DMS 273 (cell line): ENCODE measurements around the gene OSGEPL1.
A peak's percentile ranks its signal among the peaks of the same experiment; 100 is the strongest.
"Not testable (repeated sequence)": the region's sequence is repeated elsewhere in the genome, so short reads cannot be mapped to it uniquely, and the experiment has no call there.

ENCODE experiments used
- DNase-seq: peaks from one replicate; lab custom pipeline; 2025; ENCODE audit not compliant: unreplicated experiment; lab: John Stamatoyannopoulos, UW

OSGEPL1 gene, protein sequence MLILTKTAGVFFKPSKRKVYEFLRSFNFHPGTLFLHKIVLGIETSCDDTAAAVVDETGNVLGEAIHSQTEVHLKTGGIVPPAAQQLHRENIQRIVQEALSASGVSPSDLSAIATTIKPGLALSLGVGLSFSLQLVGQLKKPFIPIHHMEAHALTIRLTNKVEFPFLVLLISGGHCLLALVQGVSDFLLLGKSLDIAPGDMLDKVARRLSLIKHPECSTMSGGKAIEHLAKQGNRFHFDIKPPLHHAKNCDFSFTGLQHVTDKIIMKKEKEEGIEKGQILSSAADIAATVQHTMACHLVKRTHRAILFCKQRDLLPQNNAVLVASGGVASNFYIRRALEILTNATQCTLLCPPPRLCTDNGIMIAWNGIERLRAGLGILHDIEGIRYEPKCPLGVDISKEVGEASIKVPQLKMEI

DNA sequence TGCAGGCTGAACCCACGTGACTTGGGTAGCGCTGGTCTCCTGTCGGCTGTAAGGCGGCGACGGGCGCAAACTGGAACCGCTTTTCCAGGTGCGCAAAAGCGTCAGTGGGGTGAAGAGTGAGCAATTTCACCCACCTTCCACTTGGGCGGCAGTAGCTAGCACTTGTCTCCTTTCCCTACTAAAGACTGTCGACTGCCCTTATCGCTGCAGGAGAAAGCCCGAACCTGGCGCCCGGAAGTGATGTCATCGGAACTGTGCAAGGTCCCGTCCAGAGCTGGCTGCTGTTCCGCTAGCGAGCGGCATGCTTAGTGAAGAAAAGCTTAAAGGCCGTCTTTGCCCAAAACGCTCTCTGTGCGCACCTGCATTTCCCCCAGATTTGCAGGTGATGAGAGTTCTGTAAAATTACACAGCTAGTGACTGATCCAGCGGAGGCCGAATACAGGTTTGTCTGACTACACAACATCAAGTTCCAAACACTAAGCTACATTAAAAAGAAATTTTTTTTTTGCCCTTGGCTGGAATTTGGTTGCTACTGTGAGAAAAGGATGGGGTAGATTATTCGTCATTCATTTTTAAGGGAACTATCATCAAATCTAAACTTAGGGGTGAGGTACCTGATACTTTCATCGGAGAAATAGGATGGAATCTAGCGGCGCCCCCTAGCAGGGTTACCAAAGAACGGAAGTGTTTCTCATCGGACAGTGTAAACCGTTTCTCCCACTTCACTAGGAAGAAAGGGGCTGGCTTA lies at the start of gene OSGEPL1:
OSGEPL1 (minus strand) TSS at position 242 of the 748 bp plus-strand sequence. CDS start 1,152 bp downstream, outside the sequence.
- peak; percentile 97 for DNase-seq

DNA sequence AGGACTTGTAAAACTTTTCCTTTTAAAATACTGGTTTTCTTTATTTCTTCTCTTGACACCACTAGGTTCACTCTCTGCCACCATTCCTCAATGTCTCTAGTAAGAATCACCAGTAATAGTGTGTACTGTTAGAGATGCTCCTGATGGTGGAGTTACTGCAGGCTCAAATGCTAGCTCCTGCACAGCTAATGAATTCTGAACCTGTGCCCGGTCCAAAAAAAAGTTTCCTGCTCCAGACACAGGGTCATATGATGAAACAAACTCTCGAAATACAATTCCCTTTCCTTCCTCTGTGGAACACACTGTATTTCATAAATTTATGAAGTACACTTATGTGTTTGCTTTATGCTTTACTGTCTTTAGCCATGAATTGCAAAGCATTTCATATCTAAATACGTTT lies 40.8 kb upstream of the OSGEPL1 start:
- no peak for DNase-seq

- DNase-seq: no peak
Measured at GRCh38 chr2:189802396-189802912, 39.9 kb upstream of the OSGEPL1 start.

DNA sequence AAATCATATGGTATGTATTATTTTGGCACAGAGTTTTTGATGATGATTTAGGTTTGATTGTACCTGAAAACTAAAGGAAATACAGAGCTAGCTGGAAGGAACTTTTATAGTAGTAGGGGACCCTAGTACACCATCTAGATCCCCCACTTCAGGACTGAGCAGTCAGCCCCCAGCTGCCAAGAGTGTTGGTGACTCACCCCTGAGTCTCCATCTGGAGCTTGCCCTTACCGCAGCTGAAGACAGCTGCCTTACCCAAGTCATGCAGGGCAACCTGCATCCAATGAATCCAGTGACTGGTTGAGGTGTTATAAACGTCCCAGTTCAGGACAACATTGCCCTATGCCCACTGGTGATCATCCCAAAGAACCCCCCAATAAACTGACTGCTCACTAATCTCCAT lies 36.9 kb upstream of the OSGEPL1 start:
- peak; percentile 73 for DNase-seq

- DNase-seq: no peak
Measured at GRCh38 chr2:189799030-189799331, 36.4 kb upstream of the OSGEPL1 start.

- DNase-seq: peak; percentile 55
Measured at GRCh38 chr2:189798312-189799029, 35.9 kb upstream of the OSGEPL1 start.

GRCh38 chr2:189797902-189798301 lies 35.3 kb upstream of the OSGEPL1 start:
- no peak for DNase-seq

DNA sequence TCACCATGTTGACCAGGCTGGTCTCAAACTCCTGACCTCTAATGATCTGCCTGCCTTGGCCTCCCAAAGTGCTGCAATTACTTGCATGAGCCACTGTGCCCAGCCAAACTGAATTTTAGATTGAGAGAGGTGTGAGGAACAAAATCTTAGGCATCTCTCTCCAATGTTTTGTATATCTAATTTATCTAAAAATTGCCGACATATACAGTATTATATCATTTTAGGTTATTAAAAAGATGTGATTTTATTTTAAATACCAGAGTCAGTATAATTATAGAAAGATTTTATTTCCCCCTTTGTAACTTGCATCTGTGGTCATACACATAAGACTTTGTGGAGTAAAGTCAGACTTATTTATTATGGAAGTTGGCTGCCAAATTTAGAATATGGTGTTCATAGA lies 31.7 kb upstream of the OSGEPL1 start:
- DNase-seq: no peak

DNA sequence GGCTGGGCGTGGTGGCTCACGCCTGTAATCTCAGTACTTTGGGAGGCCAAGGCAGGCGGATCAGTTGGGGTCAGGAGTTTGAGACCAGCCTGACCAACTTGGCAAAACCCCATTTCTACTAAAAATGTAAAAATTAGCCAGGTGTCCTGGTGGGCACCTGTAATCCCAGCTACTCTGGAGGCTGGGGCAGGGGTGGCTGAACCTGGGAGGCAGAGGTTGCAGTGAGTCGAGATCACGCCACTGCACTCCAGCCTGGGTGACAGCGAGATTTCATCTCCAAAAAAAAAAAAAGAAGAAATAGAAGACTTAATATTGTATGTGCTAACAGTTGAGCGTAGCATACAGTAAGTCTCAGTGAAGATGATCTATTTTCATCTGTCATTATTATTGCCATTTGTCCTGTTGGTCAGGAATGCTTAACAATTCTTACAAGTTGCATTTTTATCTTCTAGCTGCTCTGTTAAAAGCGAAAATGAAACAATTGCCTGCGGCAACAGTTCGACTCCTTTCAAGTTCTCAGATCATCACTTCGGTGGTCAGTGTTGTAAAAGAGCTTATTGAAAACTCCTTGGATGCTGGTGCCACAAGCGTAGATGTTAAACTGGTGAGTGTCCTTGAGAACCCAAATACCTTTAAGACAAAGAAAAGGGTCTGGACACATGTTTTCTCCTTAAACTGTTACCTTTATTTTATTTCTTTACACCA lies 28.9 kb upstream of the OSGEPL1 start:
- DNase-seq: no peak

DNA sequence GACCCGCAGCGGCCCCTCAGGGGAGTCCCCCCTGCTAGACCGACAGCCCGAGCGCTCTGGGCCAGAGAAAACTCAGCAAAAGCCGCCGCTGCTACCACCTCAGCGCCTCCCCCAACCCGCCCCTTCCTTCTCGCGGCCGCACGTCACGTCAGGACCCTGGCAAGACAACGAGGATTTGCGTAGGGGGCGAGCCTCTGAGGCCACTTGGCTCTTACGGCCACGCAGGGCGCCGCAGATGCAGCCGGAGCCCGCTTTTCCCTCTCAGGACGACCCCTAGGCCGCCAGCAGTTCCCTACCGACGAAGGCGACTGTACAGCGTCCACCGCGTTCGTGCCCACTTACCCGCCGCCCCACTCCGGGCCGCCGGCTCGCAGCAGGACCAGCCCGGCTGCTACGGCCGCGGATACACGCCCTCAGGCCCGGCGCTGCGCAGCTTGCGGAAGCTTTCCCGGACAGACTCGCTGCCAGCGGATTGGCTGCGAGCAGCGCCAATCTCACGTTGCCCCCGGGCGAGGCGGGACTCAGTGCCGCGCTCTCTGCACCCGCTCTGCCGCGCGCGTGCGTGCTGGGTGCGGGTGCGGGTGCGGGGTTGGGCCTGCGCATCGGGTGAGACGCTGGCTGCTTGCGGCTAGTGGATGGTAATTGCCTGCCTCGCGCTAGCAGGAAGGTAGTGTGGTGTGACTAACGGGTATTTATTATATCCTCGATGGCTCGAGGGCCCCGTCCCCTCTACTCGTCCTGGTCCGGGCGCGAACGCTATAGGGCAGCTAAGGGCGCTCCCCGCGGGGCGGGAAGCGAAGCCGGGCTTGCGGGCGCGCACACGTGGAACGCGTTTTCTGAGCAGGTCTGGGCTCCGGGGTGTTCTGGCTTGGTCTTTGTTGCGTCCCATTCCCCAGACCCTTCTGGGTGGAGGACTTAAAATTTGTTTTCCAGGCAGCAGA lies 21.6 kb upstream of the OSGEPL1 start, which contains the start of the genes ORMDL1 and PMS1:
ORMDL1 (minus strand) TSS at position 413 of the 941 bp plus-strand sequence. CDS start 1,744 bp downstream, outside the sequence.
PMS1 (plus strand) TSS at position 524 of the 941 bp plus-strand sequence. CDS start 7,360 bp downstream, outside the sequence.
- peak; percentile 98 for DNase-seq

DNA sequence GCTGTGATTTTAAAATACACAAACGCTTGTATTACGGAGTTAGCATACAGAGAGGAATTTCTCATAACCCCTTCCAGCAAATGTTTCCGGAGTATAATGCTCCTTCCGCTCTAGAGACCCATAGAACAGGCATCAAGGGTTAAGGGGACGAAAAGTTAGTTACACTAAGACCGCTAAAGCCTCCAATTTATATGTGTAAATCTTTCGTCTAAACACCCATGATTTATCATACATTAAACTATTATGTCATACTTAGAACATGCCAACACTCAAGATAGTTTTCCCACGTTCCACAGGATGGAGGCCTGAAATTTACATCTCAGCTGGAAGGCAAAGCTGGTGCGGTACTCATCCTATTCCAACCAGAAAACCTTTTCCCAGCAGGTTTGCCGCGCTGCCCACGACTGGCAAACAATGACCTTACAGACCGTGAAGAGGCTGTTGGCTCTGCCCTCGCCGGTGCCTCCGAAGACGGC lies 20.9 kb upstream of the OSGEPL1 start:
- peak; percentile 73 for DNase-seq

DNA sequence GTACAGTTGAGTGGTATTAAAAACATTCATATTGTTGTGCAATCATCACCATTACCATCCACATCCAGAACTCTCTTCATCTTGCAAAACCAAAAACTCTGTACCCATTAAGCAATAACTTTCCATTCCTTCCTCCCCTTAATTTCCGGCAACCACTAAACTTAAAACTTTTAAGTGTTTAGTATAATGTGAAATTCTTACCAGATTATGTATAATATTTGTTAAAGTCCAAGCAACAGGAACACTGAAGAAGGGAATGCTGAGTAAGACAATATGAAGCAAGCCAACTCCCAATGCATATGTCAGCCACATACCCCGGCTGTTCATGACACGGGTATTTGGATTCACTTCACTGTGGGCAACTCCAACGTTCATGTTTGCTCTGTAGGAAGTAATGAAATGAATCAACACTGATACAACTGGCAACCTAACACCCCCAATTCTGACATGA lies 19.7 kb upstream of the OSGEPL1 start:
- DNase-seq: peak; percentile 5

- no peak for DNase-seq
Measured at GRCh38 chr2:189772212-189772611, 9.6 kb upstream of the OSGEPL1 start.

DNA sequence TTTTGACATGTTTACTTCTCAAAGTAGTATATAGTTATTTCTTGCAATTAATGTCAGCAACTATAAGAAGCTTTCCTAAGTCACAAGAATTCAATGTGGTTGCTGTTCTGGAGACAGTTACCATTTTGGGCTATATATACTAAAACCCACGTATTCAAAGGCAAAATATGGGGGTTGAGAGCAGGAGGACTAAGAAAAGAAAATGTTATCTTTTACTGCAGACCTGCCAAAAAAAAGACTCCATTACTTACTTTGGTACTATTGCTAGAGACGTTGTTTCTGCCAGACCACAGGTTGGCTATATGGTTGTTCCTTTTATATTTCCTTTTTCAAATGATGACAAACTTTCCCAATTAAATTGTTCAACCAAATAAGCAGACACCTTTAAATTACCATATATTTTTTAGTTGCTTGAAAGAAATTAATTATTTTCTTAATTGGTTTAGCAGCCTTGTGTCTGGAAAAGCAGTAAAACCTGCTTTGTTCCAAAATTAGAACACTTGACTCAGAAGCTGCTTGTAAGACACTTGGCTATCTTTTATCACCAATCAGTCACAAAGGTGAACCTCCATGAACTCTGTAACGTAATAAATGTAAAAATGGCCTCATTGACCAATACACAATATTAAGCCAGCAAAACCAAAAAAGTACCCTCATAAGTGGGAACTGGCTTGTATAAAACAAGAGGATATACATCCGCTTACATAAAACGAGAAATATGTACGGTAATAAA lies 8.2 kb upstream of the OSGEPL1 start:
- DNase-seq: no peak

DNA sequence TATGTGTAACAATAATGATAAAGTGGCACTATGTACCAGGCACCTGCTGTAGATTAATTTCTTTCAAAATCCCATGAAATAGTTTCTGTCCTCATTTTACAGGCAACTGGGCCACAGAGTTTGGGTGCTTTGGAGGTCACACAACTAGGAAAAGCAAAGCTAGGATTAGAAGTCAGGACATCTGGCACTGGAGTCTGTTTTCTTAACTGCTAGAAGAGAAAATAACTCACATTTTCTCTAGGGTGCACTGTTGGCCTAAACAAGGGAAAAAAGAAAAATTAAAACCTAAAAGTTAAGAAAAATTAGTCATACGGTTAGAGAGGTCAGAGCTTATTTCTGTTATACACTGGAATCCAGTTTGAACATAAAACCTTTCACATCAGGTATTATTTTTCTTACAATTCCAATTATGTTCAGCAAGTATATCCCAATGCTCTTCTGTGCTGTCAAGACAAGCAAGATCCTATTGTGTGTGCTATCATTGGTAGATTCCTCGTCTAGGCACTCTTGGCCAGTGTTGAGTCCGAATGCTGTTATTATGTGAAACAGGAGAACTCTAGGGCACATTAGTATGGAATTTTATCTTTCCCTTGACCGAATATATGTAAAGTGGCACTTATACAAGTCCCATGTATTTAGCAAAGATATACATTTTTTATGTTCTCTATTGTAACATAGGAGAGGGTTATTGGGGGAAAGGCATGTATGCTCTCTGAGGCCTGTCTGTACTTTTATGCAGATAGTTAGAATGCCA lies 1.5 kb upstream of the OSGEPL1 start:
- DNase-seq: peak; percentile 77

GRCh38 chr2:189762229-189762550 lies 402 bp downstream of the OSGEPL1 start:
- no peak for DNase-seq

GRCh38 chr2:189760154-189760553 lies 2.4 kb downstream of the OSGEPL1 start:
- not testable (repeated sequence) for DNase-seq
